NCI-H2081 treated with DMSO at 0.1 percent for 48 hours (cell line): Measurements from ENCODE around the gene DEFB114.
"Not testable (repeated sequence)": the region's sequence is repeated elsewhere in the genome, so short reads cannot be mapped to it uniquely, and the experiment has no call there.

ENCODE experiments used
- DNase-seq: peaks from one replicate; lab custom pipeline; 2025; lab: John Stamatoyannopoulos, UW

The DEFB114 gene, protein sequence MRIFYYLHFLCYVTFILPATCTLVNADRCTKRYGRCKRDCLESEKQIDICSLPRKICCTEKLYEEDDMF

DNA sequence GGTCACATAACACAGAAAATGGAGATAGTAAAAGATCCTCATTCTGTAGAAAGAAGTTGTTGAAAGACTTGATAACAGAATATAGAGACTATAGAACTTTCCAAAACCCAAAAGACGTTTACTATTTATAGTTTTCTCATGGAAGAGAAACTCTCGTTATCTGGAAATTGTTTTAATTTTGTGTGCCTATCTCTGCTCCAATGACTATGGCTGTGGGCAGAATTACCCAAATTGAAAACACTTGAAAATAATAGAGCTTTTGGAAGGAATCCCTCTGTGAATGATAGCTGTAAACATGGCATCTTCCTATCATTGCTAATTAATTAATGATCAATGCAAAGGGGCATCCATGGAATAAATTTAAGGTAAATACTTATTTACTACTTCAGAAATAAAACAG, at the start of gene DEFB114:
Gene DEFB114 (minus strand): TSS at position 101 of the 400 bp plus-strand sequence. CDS start 59 bp downstream, at position 42.
- DNase-seq, result no peak

DNA sequence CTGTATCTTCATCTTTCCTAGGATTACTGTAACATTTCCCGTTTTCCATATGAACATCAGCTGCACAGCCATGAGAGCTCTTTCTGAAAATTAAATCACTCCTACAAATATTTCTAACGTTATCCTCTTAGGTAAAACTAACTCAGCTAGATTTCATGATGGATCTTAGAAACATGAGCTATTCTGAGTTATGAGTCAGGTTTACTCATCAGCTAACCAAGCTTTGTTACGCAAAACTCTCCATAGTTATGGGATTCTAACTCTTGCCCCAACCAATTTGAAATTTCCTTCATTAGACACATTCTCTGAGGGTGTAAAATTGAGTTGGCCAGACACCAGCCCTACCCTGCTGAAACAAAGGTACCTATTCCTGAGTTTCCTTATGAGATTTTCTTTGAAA, 43.9 kb upstream of the DEFB114 start:
- DNase-seq, result no peak

DNA sequence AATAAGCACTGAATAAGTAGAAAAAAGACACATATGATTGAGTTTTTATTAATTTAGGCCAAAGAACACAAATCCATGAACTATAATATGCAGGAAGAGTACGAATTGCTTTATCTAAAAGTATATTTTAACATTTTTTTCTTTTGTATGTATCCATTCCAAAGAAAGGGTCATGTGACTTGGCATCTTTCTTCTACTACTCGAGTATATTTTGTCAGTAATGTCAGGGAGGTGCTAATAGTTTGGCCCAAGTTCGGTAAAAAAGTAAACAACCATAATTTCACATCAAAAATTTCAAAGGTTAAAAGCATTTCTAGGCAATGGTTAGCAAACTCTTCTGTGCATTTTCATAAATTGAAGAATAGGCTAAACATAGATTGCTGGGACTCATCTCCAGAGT, 39.2 kb upstream of the DEFB114 start:
- no peak for DNase-seq

DNA sequence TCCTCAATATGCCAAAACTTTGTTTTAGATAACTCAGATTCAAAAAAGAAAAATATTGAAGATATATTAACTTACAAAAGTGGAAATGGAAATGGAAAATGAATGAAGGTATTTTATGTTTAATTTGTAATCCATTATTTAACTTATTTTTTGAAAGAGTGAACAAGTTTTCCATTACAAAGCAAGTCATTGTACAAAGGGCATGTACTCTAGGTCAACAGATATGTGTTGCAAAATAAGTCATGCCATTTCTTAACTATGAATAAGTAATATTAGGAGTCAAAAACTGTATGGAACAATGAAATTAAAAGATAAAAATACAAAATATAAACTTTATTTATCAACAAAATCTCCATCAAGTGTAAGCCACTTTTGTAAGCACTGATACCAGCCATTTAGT, 31.3 kb upstream of the DEFB114 start:
- DNase-seq, result no peak

DNA sequence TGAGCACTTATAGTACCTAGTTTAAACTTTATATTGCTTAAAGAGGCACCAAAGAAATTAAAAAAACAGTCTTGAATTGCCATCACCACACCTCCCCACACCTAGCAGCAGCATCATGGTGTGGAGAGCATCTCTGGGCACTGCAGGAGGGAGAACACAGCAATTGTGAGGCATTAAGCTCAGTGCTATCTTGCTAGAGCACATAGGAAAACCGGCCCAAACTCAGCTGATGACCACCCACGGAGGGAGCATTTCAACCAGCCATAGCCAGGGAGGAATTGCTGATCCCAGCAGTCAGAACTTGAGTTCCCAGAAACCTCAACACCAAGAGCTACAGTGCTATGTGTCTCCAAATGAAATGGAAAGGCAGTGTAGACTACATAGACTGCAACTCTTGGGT, 24.9 kb upstream of the DEFB114 start:
- DNase-seq, result no peak

DNA sequence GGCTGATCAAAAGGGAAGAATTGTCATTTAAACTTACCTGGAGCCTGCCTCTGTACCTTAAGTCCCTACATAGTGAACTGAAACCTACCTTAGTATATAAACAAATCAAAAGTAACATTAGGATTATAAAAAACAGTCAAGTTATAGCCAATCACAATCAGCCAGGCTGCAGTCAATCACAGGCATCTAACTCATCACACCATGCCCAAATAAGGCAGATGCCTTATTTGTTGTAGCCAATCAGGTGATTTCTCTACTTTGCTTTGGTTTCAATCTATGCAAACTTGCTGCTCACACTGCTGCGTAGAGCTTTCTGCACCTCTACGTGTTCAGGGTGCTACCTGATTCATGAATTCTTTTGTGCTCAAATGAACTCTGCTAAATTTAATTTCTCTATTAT, 23.8 kb upstream of the DEFB114 start:
- DNase-seq, result no peak

DNA sequence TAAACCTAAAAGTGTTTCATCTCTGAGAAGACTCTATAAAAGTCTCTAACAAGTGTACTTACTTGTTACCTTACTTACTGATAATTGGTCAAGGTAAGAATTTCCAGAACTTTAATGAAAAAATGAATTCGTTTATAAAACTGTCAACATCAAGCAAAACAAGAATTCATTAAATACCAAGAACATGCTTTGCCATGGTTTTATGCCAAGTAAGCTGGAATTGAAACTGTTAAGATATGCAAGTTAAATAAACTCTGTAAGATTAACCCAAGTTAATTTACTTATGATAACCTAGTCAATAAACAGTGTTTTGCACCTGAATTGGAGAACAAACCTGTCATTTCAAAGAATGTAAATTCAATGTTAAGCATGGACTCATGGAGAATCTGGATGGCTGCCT, 22.6 kb upstream of the DEFB114 start:
- no peak for DNase-seq

DNA sequence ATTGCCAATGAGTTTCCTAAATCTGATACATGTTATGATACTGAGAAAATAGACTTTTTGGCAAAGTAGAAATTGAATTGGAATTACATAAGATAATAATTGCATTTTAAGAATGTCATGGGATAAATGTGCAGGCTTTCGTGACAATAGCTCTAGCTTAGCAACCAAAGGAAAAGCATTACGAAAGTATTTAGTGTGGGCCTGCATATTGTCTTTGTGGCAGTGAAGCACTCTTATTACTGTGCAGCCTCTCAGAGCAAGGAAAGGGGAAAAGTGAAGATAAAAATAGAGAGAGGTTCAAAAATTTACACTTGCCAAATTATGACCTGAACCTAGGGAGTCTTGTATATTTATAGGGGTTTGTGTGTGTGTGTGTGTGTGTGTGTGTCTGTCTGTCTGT, 18.1 kb upstream of the DEFB114 start:
- no peak for DNase-seq

DNA sequence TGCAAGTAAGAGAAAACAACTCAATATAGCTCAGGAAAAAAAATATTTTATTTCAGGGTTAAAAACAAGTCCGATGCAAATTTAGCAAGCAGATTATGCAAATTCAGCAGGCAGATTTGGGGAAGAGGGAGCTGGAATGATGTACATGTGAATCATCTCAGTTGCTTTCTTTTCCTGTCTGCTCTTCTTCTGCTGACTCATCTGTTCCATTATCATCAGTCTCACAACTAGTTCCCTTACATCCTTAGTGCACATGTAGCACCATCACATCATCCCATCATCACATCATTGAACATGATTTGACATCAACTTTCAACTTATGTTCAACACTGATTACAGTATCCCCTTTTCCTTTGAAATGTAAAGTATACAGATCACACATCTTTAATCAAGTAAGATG, 16.9 kb upstream of the DEFB114 start:
- no peak for DNase-seq

DNA sequence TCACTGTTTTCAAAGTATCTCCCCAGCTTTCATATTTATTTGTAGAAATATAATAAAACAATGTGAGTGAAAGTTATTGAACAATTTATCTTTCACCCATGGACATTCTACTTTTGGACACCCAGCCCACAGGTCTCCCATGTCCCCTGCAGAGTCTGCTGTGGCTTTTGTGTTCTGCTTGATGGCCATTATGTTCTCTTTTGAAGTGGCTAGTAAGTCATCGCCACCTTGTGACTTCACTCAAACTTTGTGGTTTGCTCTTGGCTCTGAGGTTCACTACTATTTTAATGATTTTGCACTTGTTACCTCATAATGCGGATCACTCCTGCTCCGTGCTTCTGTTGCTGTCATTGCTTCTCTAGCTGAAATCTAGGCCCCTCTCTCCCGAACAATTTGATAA, 15.6 kb upstream of the DEFB114 start:
- DNase-seq, result no peak

DNA sequence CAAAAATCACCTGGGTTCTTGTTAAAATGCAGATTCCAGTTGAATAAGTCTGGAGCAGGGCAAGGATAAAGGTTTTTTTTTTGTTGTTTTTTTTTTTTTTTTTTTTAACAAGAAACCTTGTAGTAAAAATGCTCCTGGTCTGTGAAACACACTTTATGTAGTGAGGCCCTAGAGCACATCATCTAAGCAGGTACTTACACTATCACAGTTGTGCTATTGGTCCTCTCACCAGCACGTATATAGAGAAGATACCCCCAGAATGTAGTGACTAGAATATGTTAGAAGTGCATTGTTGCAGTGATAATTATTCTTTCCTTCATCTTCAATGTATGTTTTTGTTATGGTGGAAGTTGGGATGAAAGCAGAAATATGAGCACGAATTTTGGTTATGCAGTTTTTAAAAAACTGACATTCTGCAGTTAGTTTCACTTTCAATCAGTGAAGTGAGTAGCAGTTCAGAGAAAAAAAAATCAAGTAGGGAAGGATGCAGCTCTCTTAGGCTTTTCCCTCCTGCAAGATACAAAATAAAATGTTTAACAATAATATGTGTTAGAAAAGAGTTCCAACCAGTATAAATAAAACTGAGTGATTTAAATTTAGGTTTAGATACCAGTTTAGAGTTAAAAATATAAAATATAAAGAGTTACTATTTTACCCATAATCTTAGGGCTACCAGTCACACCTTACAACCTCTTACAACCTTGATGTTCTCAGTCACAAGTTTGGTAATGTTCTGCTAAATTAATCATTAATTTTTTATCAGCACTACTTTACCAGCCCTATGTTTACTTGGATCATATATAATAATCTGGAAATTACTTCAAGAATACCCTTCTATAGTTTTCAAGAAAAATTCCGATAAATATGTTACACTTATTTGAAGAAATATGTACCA, 14.6 kb upstream of the DEFB114 start:
- DNase-seq, result no peak

DNA sequence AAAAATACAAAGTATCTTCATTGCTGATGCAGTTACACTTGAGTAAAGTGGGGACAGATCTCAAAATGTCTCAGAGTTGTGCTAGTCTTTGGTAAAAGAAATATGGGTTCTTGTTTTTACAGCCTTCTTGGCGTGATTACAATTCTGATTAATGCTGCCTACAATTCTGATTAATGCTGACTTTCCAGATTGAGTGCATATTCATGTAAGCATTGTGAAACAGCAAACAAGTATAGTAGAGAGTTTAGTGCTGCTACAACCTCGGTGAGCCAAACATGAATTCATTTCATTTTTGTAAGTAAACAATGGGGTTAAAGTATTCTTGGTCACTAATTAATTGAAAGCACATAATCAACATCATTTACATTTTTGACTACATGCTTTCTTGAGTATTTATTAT, 5.6 kb upstream of the DEFB114 start, which contains the start of gene DEFB113:
Gene DEFB113 (minus strand): TSS at position 21 of the 400 bp plus-strand sequence. CDS start 0 bp downstream, at position 21.
- no peak for DNase-seq

DNA sequence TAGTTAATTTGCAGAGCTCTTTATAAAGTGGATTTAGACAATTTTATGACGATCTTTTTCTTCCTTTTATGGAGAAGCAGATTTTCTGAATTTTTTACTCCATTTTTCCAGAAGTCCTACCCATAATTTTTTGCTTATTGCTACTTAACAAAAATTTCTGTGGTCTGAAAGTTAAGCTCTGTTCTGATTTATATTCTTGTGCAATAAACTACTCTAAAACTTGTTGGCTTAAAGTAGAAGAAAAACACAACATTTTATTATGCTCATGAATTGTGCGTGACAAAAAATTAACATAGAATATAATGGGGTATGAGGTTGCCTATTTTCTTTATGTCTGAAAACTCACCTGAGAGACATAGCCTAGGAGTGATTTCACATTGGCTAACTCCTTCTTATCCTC, 2.9 kb upstream of the DEFB114 start:
- DNase-seq, result no peak

DNA sequence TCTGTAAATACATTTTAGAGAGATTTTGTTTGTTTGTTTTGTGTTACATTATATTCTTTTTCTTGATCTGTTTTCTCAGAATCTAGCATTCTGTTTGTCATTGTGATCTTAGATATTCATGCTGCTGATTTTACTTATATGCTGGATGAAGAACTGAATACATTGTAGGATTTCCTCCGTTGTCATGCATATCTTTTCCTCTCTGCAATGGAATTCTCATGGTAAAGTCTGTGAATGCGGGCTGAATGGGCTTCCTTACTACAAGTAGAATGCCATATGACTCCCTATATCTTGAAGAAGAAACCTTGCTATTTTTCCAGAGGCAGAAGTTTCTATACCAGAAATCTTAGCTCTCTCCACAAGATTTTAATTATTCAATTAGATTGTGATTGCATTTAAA, 2.4 kb upstream of the DEFB114 start:
- DNase-seq, result no peak

DNA sequence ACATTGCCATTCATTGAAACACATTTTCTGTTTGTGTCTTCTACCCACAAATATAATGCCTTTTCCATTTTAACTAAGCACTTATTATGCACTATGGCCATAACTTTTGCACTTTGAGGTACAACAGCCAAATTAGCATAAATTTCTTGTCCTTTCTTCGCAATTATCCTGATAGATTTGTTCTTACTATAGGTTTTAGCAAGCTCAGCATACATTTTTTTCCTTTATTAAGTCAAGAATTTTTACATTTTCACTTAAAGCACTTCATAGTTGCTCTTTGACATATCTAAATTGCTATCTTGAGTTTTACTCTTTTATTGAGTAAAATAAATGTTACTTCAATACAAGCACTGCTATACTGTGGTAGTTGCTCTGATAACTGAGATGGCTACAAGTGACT, 5.8 kb downstream of the DEFB114 start:
- DNase-seq, result no peak

DNA sequence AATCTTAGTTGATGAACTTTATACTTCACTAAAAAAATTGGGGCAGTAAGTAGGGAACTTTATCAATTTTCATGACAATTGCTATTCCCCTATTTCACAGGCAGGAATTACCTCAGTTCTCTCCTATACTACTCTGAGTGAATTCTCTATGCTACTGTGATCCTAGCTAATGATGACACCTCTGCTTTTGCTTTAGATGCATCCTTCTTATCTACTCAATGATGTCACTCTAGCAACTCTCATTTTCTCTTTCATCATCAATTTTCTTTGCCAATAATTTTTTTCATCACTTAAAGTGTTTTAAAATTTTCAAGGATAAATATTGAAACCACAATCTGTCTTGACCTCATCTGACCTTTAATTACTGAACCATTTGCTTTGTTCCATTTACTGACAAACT, 8.1 kb downstream of the DEFB114 start:
- no peak for DNase-seq

DNA sequence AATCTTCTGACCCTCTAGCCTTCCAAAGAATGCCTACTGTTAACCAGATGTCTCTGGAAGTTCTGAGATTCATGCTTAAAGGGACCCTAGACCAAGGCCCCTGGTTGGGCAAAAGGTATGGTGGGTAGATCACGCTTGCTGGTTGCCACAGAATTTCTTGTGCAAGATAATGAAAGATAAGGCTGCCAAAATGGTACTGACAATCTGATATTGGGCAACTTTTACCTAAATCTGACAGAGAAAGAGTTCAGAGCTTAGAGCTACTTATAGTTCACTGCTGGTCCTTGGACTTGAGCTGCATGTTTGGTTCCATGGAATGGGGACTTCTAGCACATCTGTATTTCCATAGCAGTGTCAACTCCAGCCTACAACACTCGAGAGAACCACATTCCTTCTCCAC, 12.0 kb downstream of the DEFB114 start:
- no peak for DNase-seq

DNA sequence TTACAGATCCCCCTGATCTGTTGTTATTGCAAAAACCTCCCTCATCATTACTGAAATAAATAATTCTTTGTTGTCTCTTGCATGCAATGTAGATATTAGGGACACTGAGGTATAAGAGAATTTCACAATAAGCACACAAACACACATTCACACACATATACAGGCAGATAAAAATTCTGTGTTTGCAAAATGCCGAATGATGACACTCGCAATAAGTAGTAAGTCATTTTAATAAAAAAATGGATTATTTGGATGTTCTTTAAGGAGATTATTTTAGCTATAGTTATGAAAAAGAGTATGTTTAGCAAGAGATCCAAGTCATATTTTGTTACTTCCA, 13.6 kb downstream of the DEFB114 start:
- DNase-seq, result no peak

DNA sequence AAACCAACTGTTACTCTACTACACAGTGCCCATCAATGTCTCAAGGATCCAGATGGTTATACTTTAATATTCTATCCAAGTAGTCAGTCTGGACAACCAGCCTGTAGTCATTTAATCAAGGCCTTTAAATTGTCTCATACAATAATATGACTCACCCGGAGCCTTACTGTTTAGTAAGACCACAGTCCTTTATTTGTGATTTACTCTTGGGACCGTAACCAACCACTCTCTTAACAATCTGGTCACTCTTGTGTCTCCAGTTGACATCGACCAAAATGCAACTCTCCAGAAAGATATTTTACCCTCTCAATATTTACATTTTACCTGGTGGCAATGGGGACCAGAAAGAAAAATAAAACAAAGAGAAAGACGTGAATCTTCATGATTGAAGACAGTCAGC, 14.9 kb downstream of the DEFB114 start:
- no peak for DNase-seq

DNA sequence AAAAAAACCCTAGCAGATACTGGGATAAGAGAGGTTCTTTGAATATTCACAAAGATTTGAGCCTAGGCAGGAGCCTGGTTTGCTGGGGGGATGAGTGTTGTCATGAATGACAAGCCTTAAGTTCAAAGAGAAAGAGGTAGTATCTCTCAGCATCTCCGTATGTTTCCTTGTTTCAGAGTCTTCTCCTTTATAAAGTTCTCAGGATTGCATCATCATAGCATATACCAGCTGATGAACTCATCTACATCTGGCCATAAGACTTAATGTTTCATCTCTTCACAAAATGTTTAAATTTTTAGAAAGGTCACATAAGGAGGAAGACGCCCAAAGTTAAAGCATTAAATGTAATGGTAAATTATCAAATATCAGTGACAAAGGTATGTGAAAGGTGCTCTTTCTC, 17.1 kb downstream of the DEFB114 start:
- no peak for DNase-seq

DNA sequence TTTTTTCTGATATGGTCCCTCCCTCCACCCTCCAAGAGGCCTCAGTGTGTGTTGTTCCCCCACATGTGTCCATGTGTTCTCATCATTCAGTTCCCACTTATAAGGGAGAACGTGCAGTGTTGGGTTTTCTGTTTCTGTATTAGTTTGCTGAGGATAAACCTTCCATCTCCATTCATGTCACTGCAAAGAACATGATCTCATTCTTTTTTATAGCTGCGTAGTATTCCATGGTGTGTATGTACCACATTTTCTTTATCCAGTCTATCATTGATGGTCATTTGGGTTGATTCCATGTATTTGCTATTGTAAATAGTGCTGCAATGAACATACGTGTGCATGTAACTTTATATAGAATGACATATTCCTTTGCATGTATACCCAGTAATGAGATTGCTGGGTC, 19.9 kb downstream of the DEFB114 start:
- not testable (repeated sequence) for DNase-seq

DNA sequence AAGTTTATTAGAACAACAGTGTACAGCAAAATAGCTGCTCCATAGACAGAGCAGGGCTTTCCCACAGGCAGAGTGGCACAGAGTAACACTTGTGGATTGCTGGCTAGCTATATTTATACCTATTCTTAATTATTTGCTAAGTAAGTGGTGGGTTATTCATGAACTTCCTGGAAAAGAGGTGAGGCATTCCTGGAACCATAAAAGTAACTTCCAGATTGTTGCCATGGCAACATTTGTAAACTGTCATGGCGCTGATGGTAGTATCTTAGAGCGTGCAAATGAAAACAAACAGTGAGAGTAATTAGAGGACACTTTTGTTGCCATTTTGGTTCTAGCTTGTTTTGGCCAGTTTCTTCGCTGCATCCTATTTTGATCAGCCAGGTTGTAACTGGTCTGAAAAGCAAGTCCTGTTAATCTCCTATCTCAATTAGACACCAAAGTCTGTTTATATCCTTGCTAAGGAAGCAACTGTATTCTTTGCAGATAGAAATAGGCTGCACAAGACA, 23.9 kb downstream of the DEFB114 start:
- no peak for DNase-seq

DNA sequence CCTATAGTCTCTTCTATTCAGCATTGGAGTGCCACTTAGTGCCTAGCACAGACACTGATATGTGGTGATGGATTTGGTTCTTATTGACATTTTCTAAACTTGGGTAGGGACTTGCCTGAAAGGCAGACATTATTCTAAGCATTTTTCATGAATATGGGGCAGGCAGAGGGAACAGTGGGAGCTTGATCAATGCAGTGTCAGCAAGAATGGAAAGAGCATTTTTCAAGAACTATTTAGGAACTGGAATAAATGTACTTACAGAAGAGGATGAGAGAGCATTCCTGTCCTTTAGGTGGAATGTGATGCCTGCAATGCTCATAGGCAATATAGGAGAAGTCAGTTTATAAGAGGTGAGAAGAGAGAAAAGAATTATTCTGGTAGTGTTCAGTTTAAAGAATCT, 26.2 kb downstream of the DEFB114 start:
- no peak for DNase-seq

DNA sequence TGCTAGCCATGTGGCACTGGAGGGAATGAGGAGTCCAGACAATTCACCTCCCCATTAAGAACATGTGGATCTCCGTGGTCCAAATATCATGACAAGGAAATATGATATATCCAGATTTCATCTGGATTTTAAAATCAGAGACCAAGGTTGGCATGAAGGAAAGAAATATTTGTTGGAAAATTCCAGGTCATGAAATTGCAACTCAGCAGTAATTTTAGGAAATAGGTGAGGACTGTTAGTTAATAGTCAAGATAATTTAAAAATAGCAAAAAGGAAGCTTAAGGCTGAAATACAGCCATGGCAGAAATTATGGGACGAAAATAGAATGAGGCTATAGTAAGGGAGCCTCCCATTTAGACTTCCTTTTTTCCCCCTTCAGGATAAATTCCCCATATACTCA, 26.9 kb downstream of the DEFB114 start:
- DNase-seq, result no peak
